GM21390 (cell line): Measurements from ENCODE around the gene CLDN34.
A peak's percentile ranks its signal among the peaks of the same experiment; 100 is the strongest.

ENCODE experiments used
- ATAC-seq: cut with Tn5 transposase; IDR thresholded peaks from one replicate; pipeline ENCODE4 v1.9.1; 2021; ENCODE audit not compliant: unreplicated experiment

The CLDN34 gene

DNA sequence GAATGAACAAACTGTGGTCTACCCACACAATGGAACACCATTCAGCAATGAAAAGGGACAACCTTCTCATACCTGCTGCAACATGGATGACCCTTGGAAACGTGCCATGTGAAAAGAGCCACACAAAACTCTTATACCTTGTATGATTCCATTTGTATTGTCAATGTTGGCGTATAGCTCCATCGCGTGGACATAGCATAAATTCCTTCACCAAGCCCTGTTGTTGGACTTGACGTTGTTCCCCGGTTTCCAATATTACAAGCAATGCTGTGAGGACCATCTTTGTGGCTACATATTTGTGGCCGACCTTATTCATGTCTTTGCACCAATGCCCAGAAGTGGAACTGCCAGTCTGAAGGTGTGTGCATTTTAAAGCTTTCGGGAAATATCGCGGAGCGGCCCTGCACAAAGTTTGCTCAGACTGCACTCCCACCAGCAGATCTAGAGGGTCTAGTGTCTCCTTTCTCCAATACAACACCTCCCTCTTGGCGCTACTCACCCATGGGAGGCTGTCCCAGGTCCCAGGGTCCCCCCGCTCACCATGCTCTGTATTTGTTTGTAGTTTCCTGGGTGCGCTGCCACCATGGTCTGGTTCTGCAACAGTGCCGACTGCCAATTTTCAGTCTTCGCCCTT is at the start of gene CLDN34:
Gene CLDN34, plus strand, starts transcription at position 584 of the 634 bp plus-strand sequence. Its CDS starts 0 bp downstream, at position 584.
- ATAC-seq = no peak

GRCh38 chrX:9917861-9918260 is 49.3 kb upstream of the CLDN34 start:
- ATAC-seq = no peak

DNA sequence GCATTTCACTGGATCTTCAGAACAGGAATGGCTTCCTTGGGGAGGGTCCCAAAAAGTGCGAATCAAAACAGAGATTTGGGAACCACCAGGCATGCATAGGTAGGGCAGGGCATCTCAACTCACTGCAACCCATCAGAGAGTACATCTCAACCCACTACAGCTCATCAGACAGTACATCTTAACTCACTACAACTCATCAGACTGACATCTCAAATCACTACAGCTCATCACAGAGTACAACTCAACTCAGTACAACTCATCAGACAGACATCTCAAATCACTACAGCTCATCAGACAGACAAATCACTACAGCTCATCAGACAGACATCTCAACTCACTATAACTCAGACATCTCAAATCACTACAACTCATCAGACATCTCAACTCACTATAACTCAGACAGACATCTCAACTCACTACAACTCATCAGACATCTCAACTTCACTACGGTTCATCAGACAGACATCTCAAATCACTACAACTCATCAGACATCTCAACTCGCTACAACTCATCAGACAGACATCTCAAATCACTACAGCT is 47.5 kb upstream of the CLDN34 start:
- ATAC-seq = no peak

GRCh38 chrX:9921407-9921806 is 45.8 kb upstream of the CLDN34 start:
- ATAC-seq = no peak

DNA sequence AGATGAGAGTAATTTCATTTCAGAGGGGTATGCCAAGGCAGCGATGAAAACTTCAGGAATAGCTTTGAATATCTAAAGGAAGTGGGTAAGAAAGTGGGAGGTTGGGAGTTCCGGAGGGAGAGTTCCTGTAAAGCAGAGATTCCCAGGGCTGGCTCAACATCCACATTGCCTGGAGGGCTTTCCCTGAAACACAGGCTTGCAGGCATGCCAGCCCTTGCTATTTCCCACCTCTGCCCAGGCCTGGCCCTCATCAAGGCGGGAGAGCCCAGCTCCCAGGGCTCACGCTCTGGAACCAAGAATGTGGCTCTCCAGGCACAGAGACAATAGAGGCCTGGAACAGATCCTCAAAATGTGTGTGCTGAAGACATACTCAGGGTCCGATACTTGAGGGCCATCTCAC is 43.8 kb upstream of the CLDN34 start:
- no peak for ATAC-seq

DNA sequence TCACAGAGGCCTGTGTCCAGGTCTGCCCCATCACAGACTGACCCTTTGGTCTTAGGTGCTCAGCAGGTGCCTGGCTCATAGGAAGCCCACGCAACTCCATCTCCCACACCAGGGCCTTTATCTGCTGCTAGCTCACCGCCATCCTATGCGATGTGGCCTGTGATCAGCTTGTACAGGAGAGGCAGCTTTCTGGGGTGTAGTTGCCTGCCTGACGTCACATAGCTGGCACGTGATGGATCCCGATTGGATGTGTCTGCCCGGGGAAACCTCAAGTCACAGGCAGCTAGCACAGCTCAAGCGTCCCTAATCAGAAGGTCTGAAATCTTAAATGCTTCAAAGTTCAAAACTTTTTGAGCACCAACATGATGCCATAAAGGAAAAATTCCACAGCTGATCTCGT is 41.2 kb upstream of the CLDN34 start:
- ATAC-seq = no peak

DNA sequence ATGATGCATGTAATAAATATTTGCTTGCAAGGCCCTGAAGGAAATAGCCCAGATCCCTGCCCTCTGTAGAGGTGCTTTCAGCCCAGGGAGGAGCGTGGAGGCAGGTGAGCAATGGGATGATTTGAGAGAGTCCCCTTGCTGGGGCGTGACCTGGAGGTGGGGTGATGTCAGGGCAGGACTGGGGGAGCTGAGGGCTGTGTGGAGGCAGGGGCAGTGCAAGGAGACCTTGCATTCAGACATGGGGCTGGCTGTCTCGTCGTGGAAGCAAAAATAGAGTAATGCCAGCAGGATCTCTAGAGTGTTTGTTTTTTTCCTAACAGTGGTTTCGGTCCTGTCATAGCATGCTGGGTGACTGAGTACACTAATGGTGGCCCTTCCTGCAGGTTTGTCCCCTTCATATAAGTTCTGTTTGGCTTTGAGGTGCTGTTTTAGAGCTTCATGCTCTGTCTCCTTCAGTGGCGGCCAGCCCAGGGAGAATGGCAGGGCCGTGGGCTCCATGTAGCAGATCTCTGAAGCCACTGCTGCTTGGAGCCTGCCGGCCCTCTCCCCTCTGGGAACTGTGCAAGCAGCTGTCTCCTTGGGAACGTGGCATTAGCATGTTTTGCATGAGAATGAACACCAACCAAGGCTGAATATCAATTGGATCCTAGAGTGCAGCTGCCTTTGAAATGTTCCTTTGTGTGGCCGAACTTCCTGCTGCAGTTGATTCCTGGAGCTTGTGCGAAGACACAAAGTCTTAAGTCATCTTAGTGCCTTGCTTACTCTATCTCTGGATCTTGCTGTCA is 39.3 kb upstream of the CLDN34 start:
- no peak for ATAC-seq

- ATAC-seq = no peak
Measured at GRCh38 chrX:9935436-9935835, 31.7 kb upstream of the CLDN34 start.

DNA sequence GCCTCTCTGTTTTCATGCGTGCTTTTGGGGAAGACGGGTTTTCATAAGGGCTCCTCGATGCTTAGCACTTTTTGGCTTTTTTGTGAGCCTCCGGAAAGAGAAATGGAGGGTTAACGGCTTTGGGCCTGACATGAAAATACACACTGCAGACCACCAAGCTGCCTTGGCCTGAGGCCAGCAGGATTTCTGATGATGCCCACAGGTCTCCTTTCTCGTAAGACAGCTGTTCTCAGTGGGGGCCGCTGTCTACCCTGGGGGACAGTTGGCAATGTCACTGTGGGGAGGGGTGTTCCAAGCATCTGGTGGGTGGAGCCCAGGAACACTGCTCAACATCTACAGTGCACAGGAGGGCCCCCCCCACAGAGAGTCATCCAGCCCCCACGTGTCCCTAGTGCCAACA is 29.4 kb upstream of the CLDN34 start:
- no peak for ATAC-seq

- ATAC-seq = no peak
Measured at GRCh38 chrX:9938516-9938915, 28.6 kb upstream of the CLDN34 start.

DNA sequence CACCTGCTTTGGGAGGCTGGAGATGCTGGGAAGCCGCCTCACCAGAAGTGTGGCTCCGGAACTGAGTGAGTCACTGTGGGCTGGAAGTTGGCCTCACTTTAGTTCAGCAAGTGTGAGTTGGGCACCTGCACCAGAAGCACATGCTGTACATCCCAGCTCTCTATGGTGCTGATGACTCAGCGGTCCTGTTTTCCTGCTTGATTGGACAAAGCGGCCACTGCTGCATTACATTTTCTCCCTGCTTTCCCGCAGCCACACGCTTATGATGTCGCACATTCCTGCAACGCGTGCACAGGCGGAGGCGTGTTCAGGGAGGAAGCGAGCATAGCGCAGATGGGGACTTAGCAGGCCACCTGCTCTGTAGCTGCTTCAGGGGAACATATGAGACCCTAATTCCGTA is 26.7 kb upstream of the CLDN34 start:
- no peak for ATAC-seq

DNA sequence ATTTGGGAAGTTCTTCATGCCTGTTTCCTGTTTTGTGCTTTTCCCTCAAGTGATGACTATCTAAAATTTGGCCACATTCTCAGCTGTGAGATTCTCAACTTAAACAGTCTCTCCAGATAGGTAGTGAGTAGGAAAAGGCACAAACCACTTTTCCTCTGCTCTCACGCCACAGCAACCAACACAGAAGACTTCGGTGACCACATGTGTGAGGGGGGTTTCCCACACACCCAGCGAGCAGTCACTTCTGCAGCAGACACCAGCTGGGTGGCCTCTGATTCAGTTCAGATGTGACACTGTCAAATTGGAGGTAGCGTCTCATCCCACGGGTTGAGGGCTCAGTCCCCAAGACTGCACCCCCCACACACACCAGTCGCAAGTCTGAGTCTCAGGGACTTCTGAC is 25.1 kb upstream of the CLDN34 start:
- peak; percentile 91 for ATAC-seq

GRCh38 chrX:9943420-9943819 is 23.7 kb upstream of the CLDN34 start:
- ATAC-seq = no peak

- no peak for ATAC-seq
Measured at GRCh38 chrX:9947131-9947794, 19.9 kb upstream of the CLDN34 start.

GRCh38 chrX:9948406-9948805 is 18.8 kb upstream of the CLDN34 start:
- no peak for ATAC-seq

- ATAC-seq = no peak
Measured at GRCh38 chrX:9952300-9952699, 14.9 kb upstream of the CLDN34 start.

DNA sequence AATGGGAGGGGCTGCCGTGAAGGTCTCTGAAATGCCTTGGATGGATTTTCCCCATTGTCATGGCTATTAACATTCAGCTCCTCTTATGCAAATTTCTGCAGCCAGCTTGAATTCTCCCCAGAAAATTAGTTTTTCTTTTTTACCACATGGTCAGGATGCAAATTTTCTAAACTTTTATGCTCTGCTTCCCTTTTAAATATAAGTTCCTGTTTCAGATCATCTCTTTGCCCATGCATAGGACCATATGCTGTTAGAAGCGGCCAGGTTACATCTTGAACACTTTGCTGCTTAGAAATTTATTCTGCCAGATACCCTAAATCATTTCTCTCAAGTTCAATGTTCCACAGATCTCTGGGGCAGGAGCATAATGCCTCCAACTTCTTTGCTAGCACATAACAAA is 13.8 kb upstream of the CLDN34 start:
- no peak for ATAC-seq

- ATAC-seq = no peak
Measured at GRCh38 chrX:9955506-9955905, 11.7 kb upstream of the CLDN34 start.

GRCh38 chrX:9957743-9958142 is 9.4 kb upstream of the CLDN34 start:
- no peak for ATAC-seq

DNA sequence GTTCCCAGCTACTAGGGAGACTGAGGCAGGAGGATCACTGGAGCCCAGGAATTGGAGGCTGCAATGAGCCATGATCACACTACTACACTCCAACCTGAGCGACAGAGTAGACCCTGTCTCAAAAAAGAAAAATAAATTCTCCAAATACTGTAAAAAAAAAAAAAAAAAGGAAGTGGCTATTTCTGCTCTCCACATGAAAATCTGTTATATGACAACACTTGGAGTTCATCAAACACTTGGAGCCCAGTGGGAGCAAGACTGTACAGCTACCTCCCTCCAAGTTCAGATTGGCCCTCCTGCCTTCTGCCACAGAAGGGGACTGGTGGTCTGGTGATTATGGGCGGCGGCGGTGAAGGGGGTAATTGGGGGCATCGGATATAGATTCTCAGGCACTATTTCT is 9.0 kb upstream of the CLDN34 start:
- no peak for ATAC-seq

DNA sequence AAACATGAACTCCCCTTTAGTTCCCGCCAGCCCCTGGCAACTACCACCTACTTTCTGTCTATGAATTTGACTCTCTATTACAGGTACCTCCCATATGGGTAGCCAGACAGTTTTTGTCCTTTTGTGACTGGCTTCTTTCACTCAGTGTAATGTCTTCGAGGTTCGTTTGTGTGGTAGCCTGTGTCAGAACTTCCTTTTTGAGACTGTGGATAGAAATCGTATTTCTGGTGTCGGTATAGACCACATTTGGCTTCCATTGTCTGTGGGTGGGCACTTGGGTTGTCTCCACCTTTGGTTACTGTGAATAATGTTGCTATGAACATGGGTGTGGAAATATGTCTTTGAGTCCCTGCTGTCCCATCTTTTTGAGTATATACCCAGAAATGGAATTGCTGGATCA is 5.4 kb upstream of the CLDN34 start:
- no peak for ATAC-seq

- ATAC-seq = no peak
Measured at GRCh38 chrX:9977635-9978034, 10.5 kb downstream of the CLDN34 start.
